DMS114 treated with DMSO at 0.1 percent for 48 hours (cell line): ENCODE measurements around the gene TMEM270.

ENCODE experiments used
- DNase-seq: peaks from one replicate; lab custom pipeline; 2025; ENCODE audit not compliant: unreplicated experiment; lab: John Stamatoyannopoulos, UW

The TMEM270 gene

GRCh38 chr7:73904219-73905137 lies 43.5 kb downstream of the TMEM270 start:
- DNase-seq: no peak

DNA sequence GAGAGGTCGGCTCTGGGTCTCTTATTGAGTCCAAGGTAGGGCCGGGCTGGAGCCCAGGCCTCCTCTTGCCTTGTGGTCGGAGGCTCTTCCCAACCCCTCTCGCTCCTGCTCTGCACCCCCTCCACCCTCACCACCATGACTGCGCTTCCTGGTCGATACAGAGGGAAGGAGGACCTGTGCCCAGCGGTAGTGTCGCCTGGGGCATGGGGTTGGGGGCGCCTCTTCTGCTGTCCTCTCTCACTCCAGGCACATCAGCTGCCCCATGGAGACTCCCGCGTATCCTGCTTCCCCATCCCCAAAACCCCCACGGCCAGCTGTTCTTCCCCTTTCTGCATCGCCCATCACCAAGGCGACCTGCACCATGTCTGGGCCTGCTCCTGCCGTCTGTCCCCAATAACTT lies 44.4 kb downstream of the TMEM270 start:
- DNase-seq: no peak

- DNase-seq: no peak
Measured at GRCh38 chr7:73906874-73907273, 45.9 kb downstream of the TMEM270 start.

DNA sequence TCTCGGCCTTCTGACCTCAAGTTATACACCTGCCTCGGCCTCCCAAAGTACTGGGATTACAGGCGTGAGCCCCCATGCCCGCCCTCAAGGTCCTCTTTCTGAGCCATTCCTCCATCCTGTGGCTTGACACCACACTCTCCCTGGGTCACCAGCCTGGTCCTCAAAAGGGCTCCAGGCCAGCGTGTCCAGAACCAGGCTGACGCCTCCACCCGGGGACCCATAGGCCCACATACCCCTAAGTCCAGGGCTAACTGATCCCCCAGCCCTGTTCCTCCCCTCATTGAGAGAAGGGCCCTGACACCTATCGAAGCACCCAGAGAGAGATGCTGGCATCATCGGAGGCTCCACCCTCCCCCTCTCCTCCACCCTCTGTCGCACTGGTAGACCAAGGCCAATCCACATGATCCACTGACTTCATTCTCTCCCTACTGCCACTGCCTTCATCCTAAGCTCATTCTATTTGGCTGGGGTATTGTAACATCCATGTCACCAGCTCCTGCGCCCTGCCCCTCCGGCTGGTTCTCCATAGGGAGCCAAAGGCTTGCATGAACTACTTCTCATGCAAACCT lies 46.7 kb downstream of the TMEM270 start:
- no peak for DNase-seq

DNA sequence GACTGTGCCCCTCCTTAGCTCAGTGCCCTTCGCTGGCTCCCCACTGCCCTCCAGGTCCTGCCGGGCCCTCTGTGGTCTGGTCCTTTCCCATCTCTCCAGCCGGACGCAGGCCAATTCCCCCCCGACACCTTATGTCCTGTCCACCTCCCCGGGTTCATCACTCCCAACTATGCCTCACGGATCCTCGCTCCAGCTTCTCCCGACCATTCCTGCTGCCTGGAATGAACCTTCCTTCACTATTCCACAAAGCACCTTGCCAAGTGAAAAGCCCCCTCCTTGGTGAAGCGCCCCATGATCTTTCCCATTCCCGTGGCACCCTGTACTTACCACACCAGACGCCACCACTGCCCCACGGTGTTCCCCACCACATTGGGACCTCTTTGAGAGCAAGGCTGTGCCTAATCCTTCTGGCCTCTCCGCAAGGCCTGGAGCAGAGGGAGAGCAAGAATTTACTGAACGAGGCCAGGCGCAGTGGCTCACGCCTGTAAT lies 47.2 kb downstream of the TMEM270 start:
- DNase-seq: no peak

- no peak for DNase-seq
Measured at GRCh38 chr7:73909051-73909941, 48.3 kb downstream of the TMEM270 start.

DNA sequence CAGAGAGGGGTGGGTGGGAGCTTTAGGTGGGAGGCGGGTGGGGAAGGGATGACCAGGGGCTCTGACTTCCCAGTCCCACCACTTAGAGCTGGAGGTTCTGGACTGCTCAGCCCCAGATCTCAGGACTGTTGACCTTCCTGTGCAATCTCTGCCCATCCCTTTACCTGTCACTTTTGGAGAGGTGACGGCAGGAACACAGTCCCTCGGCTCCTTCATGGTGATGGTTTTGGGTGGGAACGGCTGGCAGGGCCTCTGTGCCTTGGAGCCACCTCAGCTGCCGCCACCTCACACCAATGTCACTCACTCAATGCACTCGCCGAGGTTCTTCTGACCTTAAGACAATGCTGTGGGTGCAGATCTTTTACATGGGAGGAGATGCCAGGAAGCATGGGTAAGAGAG lies 49.0 kb downstream of the TMEM270 start:
- DNase-seq: no peak

GRCh38 chr7:73912223-73912622 lies 51.3 kb downstream of the TMEM270 start:
- no peak for DNase-seq
